Measurements from ENCODE around the gene SMU1.
A peak's percentile ranks its signal among the peaks of the same experiment; 100 is the strongest.
"Not testable (repeated sequence)": the region's sequence is repeated elsewhere in the genome, so short reads cannot be mapped to it uniquely, and the experiment has no call there.

The SMU1 gene

GRCh38 chr9:33105504-33105903 is 29.0 kb upstream of the SMU1 start:
- no peak for DNase-seq

GRCh38 chr9:33104401-33104800 is 27.9 kb upstream of the SMU1 start:
- no peak for DNase-seq

- no peak for DNase-seq
These were observed 27.2 kb upstream of the SMU1 start for GRCh38 chr9:33103501-33104281.

- DNase-seq, result no peak
These were observed 26.2 kb upstream of the SMU1 start for GRCh38 chr9:33102551-33103210.

DNA sequence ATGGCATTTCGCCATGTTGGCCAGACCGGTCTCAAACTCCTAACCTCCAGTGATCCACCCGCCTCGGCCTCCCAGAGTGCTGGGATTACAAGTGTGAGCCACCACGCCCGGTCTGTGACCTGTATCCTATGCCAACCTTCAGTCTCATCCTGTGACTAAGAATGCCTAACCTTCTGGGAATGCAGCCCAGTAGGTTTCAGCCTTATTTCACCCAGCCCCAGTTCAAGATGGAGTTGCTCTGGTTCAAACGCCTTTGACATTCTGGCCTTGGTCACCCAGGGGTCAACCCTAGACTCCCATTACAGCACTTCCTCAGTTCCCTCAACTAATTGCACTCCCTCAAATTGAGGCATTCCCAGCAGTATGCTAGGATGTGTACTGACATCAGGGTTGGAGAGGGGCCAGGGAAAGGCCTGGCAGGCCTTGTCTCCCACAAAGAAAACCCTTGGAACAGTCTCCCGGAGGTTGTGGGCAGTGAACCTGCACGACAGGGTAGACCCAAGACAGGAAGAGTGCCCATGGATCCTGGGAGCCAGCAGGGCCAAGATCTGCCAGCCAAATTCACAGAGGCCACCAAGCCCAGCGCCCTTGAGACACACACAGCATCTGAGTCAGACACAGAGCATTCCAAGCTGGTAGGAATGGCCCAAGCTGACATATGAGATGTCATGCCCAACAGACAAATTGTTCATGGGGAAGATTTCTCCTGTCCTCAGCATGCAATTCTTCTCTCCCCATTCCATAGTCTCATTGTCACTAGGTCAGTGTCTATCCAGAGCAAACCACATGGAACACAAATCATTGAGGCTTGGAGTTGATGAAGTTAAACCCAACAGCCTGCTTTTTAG is 24.9 kb upstream of the SMU1 start:
- peak; percentile 2 for DNase-seq

DNA sequence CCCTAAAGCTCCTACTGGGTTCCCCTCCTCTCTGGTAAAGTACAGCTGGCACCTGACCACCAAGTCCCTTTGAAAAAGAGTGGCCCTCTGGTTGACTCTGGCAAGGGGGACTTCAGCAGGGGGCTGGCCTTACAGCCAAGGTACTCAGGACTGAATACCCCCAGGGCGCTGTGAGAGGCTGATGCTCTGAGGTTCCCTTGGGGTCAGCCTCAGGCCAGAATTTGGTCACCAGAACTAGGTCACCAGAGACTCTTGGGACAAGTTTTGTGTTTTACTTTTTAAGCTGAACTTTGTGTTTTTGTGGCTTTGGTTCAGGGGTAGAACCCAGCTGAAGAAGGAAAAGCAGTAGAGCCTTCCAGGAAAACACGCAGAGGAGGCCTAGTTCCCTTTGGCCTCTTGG is 23.3 kb upstream of the SMU1 start:
- DNase-seq, result no peak

DNA sequence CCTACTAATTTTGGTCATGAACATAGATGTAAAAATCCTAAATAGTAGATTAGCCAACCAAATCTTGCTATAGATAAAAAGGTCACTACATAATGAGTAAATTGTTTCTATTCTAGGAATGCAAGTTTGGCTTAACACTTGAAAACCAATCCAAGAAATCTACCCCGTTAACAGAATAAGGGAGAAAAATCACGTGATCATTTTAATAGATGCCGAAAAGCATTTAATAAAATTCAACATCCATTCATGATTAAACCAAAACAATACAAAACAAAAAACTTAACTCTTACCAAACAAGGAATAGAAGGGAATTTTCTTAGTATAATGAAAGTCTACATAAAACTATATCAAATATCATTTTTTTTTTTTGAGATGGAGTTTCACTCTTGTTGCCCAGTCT is 20.7 kb upstream of the SMU1 start:
- DNase-seq, result no peak

DNA sequence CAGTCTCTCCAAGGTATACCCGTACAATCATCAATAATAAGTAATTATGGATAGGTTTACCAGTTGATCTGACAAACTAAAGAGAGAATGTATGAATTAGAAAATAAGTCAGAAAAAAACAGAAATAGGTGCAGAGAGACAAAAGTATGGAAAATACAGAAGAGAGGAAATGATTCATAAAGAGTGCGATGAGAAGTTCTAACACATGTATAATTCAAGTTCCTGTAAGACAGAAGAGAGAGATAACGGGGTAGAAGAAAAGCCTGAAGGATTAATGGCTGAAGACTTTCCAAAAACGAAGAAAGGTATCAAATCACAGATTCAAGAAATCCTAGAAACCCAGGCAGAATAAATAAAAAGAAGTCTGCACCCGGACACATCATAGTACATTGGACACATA is 16.2 kb upstream of the SMU1 start:
- DNase-seq, result no peak

GRCh38 chr9:33085672-33086071 is 9.2 kb upstream of the SMU1 start:
- DNase-seq, result not testable (repeated sequence)

DNA sequence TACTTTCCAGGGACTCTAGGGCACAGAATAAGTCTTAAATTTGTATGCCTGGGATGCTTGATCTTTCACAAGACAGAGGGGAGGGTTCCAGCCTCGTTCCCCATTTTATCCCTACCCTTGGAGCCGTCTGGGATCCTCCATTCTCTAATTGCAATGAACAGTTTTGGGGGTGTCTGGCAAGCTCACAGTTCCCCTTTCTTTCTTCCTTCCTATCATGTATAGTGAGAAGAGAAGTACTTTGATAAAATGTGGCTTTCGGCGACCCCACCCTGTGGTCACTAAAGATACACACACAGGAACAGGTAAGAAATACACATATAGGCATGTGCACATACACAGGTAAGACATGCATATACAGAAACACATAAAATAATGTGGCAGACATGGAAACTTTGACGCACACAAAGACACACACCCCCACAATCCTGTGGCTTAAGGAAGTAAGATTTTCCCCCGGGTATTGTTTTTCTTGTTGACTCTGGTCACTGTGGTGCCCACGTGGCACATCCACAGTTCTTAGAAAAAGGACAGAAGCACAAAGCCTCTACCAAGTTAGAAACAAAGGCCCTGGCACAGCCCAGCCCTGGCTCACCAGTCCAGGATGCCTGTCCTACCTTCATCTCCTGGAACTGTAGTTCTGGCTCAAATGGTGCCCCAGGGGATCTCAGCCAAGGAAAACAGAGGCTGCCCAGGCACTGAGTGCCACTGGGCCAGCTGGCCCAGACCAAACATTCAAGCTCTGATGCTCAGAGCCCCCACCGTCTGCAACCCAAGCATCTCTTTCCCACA is 6.3 kb upstream of the SMU1 start:
- no peak for DNase-seq

DNA sequence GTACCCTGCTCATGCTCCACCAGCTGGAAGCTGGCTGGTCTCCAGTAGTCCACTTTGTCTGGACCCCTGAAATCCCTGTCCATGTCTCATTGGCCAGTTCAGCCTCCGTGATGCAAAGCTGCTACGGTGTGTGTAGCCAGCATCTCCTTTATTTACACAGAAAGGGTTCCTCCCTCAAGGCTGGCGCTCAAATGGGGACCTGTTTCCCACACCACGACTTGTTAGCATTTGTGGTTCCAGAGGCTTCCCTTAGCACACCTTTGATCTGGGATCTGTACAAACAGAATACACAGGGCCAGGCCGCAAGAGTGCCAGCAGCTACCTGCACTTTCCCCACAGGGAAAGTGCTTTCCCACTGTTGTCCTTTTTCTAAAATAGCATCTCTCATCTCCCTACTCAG is 5.7 kb upstream of the SMU1 start:
- no peak for DNase-seq

- DNase-seq, result peak; percentile 17
These were observed 4.8 kb upstream of the SMU1 start for GRCh38 chr9:33081128-33081851.

GRCh38 chr9:33080534-33080933 is 4.1 kb upstream of the SMU1 start:
- no peak for DNase-seq

DNA sequence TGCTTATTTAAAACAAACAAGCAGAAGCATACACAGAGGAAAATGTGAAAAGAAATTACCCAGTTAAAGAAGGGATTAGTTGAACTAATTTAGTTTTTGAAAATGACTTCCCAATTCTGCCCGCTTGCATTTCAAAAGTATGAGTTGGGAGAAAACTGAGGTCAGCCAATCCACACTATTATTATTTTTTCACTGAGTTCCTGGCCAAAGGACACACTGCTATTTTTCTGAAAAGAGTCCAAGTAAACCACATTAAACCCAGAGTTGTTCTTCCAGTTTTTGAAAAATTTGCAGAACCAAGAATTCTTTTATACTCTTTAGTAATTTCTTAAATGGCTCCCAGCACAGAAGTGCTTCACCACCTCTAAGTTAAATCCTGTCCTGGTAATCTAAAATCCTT is 7.5 kb downstream of the SMU1 start:
- no peak for DNase-seq

DNA sequence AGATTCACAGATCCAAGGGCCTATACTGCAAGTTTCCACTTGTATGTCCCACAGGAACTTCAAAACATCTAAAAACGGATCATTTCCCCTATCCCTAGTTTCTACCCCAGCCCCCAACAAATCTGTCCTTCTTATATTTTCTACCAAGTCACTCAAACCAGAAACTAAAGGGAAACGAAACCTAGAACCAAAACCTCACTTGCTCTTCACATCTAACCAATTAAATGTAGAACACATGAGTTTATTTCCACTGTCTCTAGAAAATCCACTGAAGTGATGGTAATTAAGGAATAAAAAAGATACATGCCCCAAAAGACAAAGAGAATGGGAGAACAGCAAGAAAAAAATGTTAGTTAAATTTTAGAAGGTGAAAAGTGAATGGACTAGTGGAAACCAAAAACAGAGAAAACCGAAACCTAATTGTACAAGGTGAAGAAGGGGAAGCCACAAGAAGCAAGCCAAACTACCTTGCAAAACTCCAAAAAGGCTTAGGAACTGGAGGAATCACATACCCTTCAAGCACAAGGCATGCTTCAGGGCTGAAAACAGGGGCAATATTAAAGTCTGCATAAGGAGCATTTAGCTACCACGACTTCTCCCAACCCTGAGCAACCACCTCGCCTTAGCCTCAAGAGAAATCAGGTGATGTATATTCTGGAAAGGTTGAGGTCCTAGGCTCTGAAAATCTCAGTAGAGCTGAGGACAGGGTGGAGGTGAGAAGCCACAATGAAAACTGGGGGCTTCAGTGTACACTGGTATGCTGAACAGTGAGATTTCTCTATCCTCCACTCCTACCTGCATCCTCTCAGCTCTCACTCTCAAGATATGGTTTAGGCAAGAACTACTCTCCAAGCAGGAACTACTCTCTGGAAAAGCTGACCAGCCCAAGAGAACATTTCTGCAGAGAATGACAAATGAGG is 11.1 kb downstream of the SMU1 start:
- DNase-seq, result no peak

- no peak for DNase-seq
These were observed 25.3 kb downstream of the SMU1 start for GRCh38 chr9:33051144-33051543.

- DNase-seq, result no peak
These were observed 26.7 kb downstream of the SMU1 start for GRCh38 chr9:33049680-33050361.

- DNase-seq, result no peak
These were observed 28.4 kb downstream of the SMU1 start for GRCh38 chr9:33048054-33048465.

DNA sequence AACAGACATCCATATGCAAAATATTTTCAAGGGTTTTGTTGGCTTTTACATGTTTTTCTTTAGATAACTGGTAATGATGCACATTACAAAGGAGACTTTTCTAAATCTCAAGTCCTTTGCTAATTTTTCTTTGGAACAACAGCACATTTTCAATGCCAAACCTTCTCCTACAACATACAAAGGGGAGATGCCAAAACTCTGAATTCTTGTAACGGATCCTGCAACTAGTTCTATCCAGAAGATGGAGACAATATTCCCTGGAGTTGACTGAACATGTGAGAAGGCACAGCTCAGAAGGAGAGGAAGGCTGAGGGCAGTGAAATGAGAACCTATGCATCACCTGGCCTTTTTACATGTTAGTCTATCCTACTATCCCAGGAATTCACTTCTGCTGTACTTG is 30.4 kb downstream of the SMU1 start:
- no peak for DNase-seq

GRCh38 chr9:33044677-33045282 is 31.7 kb downstream of the SMU1 start:
- DNase-seq, result no peak
